GM23248 (cell line): ENCODE measurements around the gene DCST2.

ENCODE experiments used
- EZH2 ChIP-seq: fragments of 200-600 bp; sonication (generic); IDR thresholded peaks from 2 replicates; pipeline ENCODE4 v1.6.1; 2018; ENCODE audit warnings: antibody characterized with exemption, mild to moderate bottlenecking; ENCODE audit not compliant: insufficient read depth, poor library complexity, severe bottlenecking
- EZH2phosphoT487 ChIP-seq: fragments of 200-600 bp; sonication (generic); IDR thresholded peaks from 2 replicates; pipeline ENCODE4 v1.6.1; 2018; ENCODE audit warnings: antibody characterized with exemption, moderate library complexity, mild to moderate bottlenecking, low read depth; ENCODE audit not compliant: insufficient read depth

GRCh38 chr1:155075535-155075934 is 42.0 kb upstream of the DCST2 start:
- TF ChIP-seq EZH2phosphoT487, result no peak
- no peak for TF ChIP-seq EZH2
